Measurements from ENCODE around the gene SYN1. TPM values are rescaled to one million over a fixed set of nuclear protein-coding genes. Genes with fewer than 3 reads are reported as not detected.

Gene SYN1
- polyA plus RNA-seq, 2 of the 4 experiments (the other 2 are of a cell fraction): 0.05 TPM; not detected in 1

- FAIRE-seq: no peak
Measured at GRCh38 chrX:47613082-47613481, 6.6 kb downstream of the SYN1 start.

GRCh38 chrX:47612418-47612817 is 7.2 kb downstream of the SYN1 start:
- TF ChIP-seq, protein P1, sequence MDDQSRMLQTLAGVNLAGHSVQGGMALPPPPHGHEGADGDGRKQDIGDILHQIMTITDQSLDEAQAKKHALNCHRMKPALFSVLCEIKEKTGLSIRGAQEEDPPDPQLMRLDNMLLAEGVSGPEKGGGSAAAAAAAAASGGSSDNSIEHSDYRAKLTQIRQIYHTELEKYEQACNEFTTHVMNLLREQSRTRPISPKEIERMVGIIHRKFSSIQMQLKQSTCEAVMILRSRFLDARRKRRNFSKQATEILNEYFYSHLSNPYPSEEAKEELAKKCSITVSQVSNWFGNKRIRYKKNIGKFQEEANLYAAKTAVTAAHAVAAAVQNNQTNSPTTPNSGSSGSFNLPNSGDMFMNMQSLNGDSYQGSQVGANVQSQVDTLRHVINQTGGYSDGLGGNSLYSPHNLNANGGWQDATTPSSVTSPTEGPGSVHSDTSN (IDR thresholded peaks at IDR 0.05): no peak
- no peak for TF ChIP-seq REST (IDR thresholded peaks at IDR 0.05)
- no peak for TF ChIP-seq RCOR1 (IDR thresholded peaks at IDR 0.05; ENCODE audit: low read depth, low read length)
- no peak for TF ChIP-seq NFE2L2 (conservative IDR thresholded peaks at IDR 0.05; ENCODE audit: low read length)
- no peak for TF ChIP-seq MYC (IDR thresholded peaks at IDR 0.05; ENCODE audit: borderline replicate concordance, low read length)
- no peak for TF ChIP-seq MAFK (IDR thresholded peaks at IDR 0.05; ENCODE audit: partially characterized antibody)
- TF ChIP-seq SREBF2 (IDR thresholded peaks at IDR 0.05): no peak
- TF ChIP-seq HOXB5 (CRISPR knock-in tag; IDR thresholded peaks at IDR 0.05): no peak
- no peak for TF ChIP-seq CTCF (IDR thresholded peaks at IDR 0.05)
- no peak for TF ChIP-seq ESRRA (IDR thresholded peaks at IDR 0.05; ENCODE audit: borderline replicate concordance, low read length)
- TF ChIP-seq GATA3 (IDR thresholded peaks at IDR 0.05; ENCODE audit: borderline replicate concordance): no peak
- no peak for TF ChIP-seq KDM5A (IDR thresholded peaks at IDR 0.05)
- TF ChIP-seq ZNF302 (CRISPR knock-in tag; IDR thresholded peaks at IDR 0.05): no peak
- no peak for TF ChIP-seq FOXS1 (CRISPR knock-in tag; IDR thresholded peaks at IDR 0.05)
- TF ChIP-seq FOSB (CRISPR knock-in tag; IDR thresholded peaks at IDR 0.05): no peak
- H3K4me2 ChIP-seq: no peak overlapping the region
- no peak for ATAC-seq
- ChIA-PET CTCF (interaction anchor here (0.7 kb wide), 2 partner anchors 32 to 72 kb away, joined by 3 read pairs; no protein-coding TSS in a partner anchor), POLR2A (no interaction called here)
- no peak overlapping the region for H3K27ac ChIP-seq
- no peaks in the 10 kb centered on the region for H3K9me3 ChIP-seq
- no peak overlapping the region for H3K4me3 ChIP-seq
- no peak for FAIRE-seq
- H3K4me1 ChIP-seq: no peaks in the 10 kb centered on the region
- no peak for DNase-seq (ENCODE audit: low read depth in 1 of 2, low spot score in 1 of 2)

More at GRCh38 chrX:47613082-47613481, 6.6 kb downstream of the SYN1 start:
- no peak overlapping the region for H3K4me3 ChIP-seq
- TF ChIP-seq CTCF (IDR thresholded peaks at IDR 0.05) (no peak), USF2 (IDR thresholded peaks at IDR 0.05) (no peak), CBX2 (IDR thresholded peaks at IDR 0.05; ENCODE audit: borderline replicate concordance, low read depth) (no peak), TFCP2L1 (CRISPR knock-in tag; IDR thresholded peaks at IDR 0.05) (no peak), FOSL2 (IDR thresholded peaks at IDR 0.05) (no peak), FOSL2 (CRISPR knock-in tag; IDR thresholded peaks at IDR 0.05) (no peak), HOXB13 (CRISPR knock-in tag; IDR thresholded peaks at IDR 0.05; ENCODE audit: low read depth) (no peak), HDAC2 (IDR thresholded peaks at IDR 0.05) (no peak), RFX5 (IDR thresholded peaks at IDR 0.05) (no peak), SMC3 (IDR thresholded peaks at IDR 0.05) (no peak), E2F6 (IDR thresholded peaks at IDR 0.05; ENCODE audit: borderline replicate concordance, low read depth) (no peak), RARB (CRISPR knock-in tag; IDR thresholded peaks at IDR 0.05) (no peak), NPAS2 (CRISPR knock-in tag; IDR thresholded peaks at IDR 0.05; ENCODE audit: borderline replicate concordance) (no peak)
- H3K27ac ChIP-seq: no peak overlapping the region
- no peak for DNase-seq (ENCODE audit: low read depth in 1 of 2, low spot score in 1 of 2)
- no peak overlapping the region for H3K4me2 ChIP-seq
- ChIA-PET POLR2A (interaction anchor here (1.0 kb wide), 1 partner anchor 10 kb away, joined by 3 read pairs; no protein-coding TSS in a partner anchor), CTCF (interaction anchor here (1.2 kb wide), 1 partner anchor 72 kb away, joined by 4 read pairs; no protein-coding TSS in a partner anchor)
- WGBS (ENCODE audit: missing lambda C conversion rate): 22% methylated on average over 8 of the region's 8 CpGs
- H3K4me1 ChIP-seq: no peaks in the 10 kb centered on the region
- ATAC-seq: no peak
- no peaks in the 10 kb centered on the region for H3K9me3 ChIP-seq

All from A549 (cell line).